ENCODE measurements around the gene NFX1. TPM values are rescaled to one million over a fixed set of nuclear protein-coding genes. Genes with fewer than 3 reads are reported as not detected.

NFX1 gene
- total RNA-seq, 1 donor from 2014 or later, result 34.8 TPM

Other genes starting within 250 kb of the NFX1 start
- 36.1 and 45.7 TPM in 2 replicates for gene SMU1, start 213.8 kb upstream of the NFX1 start, total RNA-seq
- 37.7 and 113 TPM in 2 replicates for gene B4GALT1, start 123.2 kb upstream of the NFX1 start, total RNA-seq
- not detected in 2 replicates for gene SPINK4, start 50.3 kb upstream of the NFX1 start, total RNA-seq
- 14.4 and 50.9 TPM in 2 replicates for gene BAG1, start 25.8 kb upstream of the NFX1 start, total RNA-seq
- 161 and 196 TPM in 2 replicates for gene CHMP5, start 25.5 kb upstream of the NFX1 start, total RNA-seq
- 0.25 TPM in 1 of 2 replicates, not detected in the other for gene AQP7, start 112.1 kb downstream of the NFX1 start, total RNA-seq
- gene AQP3, start 157.1 kb downstream of the NFX1 start, total RNA-seq, result 0.35 and 4.4 TPM in 2 replicates
- gene NOL6, start 183.4 kb downstream of the NFX1 start, total RNA-seq, result 25.7 and 33.1 TPM in 2 replicates
- gene ANKRD18B, start 233.7 kb downstream of the NFX1 start, total RNA-seq, result 7.3 and 13.8 TPM in 2 replicates

All from renal cortical epithelial cell (primary cell).